CD8-positive, alpha-beta memory T cell (primary cell): ENCODE measurements around the gene WDR33. TPM values are rescaled to one million over a fixed set of nuclear protein-coding genes. Genes with fewer than 3 reads are reported as not detected.
A peak's percentile ranks its signal among the peaks of the same experiment; 100 is the strongest.

Experiments used
- CTCF ChIA-PET: fragments of 350-600 bp; sonication (Branson Sonifier 250); formaldehyde crosslinking; loops from one replicate; lab custom pipeline; 2021; ENCODE audit warnings: antibody characterized with exemption; lab: Charles Lee
- POLR2A ChIA-PET: fragments of 350-600 bp; sonication (Branson Sonifier 250); formaldehyde crosslinking; loops from one replicate; lab custom pipeline; 2021; ENCODE audit warnings: antibody characterized with exemption; lab: Charles Lee
- DNase-seq, 5 donors: peaks; one replicate each; pipeline versions ENCODE4 v3.0.0 to v3.0.0-alpha.2; 2020 to 2022; ENCODE audit warnings: mixed read lengths in 1 of 5
- H3K27ac ChIP-seq: one replicate; pipeline ENCODE4 v1.7.0; 2013; ENCODE audit warnings: low read depth, mild to moderate bottlenecking, low read length, moderate library complexity
- H3K27me3 ChIP-seq: 2 replicates; pipeline ENCODE4 v1.7.0; 2013; ENCODE audit warnings: low read length, mild to moderate bottlenecking; ENCODE audit not compliant: insufficient read depth, poor library complexity, severe bottlenecking
- H3K36me3 ChIP-seq: 2 replicates; pipeline ENCODE4 v1.7.0; 2013; ENCODE audit warnings: mild to moderate bottlenecking, low read length, moderate library complexity; ENCODE audit not compliant: insufficient read depth
- H3K4me1 ChIP-seq: 2 replicates; pipeline ENCODE4 v1.7.0; 2013; ENCODE audit warnings: mild to moderate bottlenecking, low read length, moderate library complexity; ENCODE audit not compliant: insufficient read depth
- H3K4me3 ChIP-seq: 2 replicates; pipeline ENCODE4 v1.7.0; 2013; ENCODE audit warnings: mild to moderate bottlenecking, low read length
- H3K9me3 ChIP-seq: 2 replicates; pipeline ENCODE4 v1.7.0; 2013; ENCODE audit warnings: mild to moderate bottlenecking, low read length
- H3K27ac Mint-ChIP-seq, 8 donors: one replicate each; pipeline ENCODE4 v1.8.0; 2020 to 2021; ENCODE audit warnings: mixed read lengths in 8 of 8, mild to moderate bottlenecking in 6 of 8, inconsistent platforms in 3 of 8, moderate library complexity in 3 of 8
- H3K27me3 Mint-ChIP-seq, 2 donors: one replicate each; pipeline ENCODE4 v1.8.0; 2020 to 2021; ENCODE audit warnings: mixed read lengths in 2 of 2, mild to moderate bottlenecking in 1 of 2, moderate library complexity in 1 of 2
- H3K36me3 Mint-ChIP-seq, 3 donors: one replicate each; pipeline ENCODE4 v1.8.0; 2020 to 2021; ENCODE audit warnings: mixed read lengths in 3 of 3, inconsistent platforms in 1 of 3, mild to moderate bottlenecking in 1 of 3
- H3K4me1 Mint-ChIP-seq, 3 donors: one replicate each; pipeline ENCODE4 v1.8.0; 2020 to 2021; ENCODE audit warnings: mixed read lengths in 3 of 3, inconsistent platforms in 1 of 3, mild to moderate bottlenecking in 1 of 3
- H3K4me3 Mint-ChIP-seq, 7 donors: one replicate each; pipeline ENCODE4 v1.8.0; 2020 to 2021; ENCODE audit warnings: mixed read lengths in 7 of 7, mild to moderate bottlenecking in 6 of 7, moderate library complexity in 4 of 7, inconsistent platforms in 2 of 7
- H3K9me3 Mint-ChIP-seq, 5 donors: one replicate each; pipeline ENCODE4 v1.8.0; 2020 to 2022; ENCODE audit warnings: mixed read lengths in 5 of 5, mild to moderate bottlenecking in 3 of 5, moderate library complexity in 2 of 5, inconsistent platforms in 1 of 5
- polyA plus RNA-seq: library from polyadenylated mRNA; unstranded; fragments of 300-500 nt; fragmentation: Illumina TruSeq; gene quantifications from one replicate; pipeline ENCODE4 v1.2.3, GENCODE V29; 2021
- total RNA-seq, 2 experiments: library from RNA; stranded (reverse); gene quantifications; one replicate each; pipeline ENCODE4 v1.2.3, GENCODE V29; 2021

Gene WDR33
- total and polyA plus RNA-seq, 3 experiments from 2014 or later = 51.6 to 88.1 (median 84.8) TPM

DNA sequence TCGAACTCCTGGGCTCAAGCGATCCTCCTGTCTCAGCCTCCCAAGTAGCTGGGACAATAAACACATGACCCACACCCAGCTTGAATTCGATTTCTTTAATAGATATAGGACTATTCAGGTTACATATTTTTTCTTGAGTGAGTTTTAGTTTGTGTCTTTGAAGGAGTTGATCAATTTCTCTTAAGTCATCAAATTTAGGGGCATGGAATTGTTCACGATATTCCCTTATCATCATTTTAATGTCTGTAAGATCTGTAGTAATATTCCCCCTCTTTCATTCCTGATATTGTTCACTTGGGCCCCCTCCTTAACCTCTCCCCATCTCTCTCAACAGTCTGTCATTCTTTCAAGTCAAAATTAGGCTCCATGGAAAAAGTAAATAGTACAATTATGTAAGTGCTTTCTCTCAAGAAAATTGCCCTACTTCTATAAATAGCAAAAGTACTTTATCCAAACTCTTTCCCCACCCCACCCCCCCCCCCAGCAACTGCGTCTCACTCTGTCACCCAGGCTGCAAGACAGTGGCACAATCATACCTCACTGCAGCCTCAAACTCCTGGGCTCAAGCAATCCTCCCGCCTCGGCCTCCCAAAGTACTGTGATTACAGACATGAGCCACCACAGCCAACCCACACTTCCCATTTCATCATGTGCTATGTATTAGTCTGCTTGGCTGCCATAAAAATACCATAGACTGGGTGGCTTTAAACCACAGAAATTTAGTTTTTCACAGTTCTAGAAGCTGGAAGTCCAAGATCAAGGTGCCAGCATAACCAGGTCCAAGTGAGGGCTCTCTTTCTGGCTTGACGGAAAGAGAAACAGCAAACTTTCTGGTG lies 20.1 kb downstream of the WDR33 start:
- Mint-ChIP-seq H3K4me3 (peak overlapping the region in 1 of 7 donors; percentile 14), H3K9me3 (no peaks in the 10 kb centered on the region), H3K4me1 (peaks cover 37 to 51% (median 38%) of the 10 kb centered on the region in 3 donors), H3K36me3 (peaks cover 0 to 24% (median 2%) of the 10 kb centered on the region in 3 donors), H3K27ac (peak overlapping the region in 4 of 8 donors; percentile 4 to 68 (median 32)), H3K27me3 (no peaks in the 10 kb centered on the region)
- H3K4me1 ChIP-seq = peaks cover 10% of the 10 kb centered on the region
- no peak overlapping the region for H3K4me3 ChIP-seq
- no peak for DNase-seq
- POLR2A ChIA-PET = no interaction called here
- no peaks in the 10 kb centered on the region for H3K9me3 ChIP-seq
- CTCF ChIA-PET = no interaction called here
- H3K36me3 ChIP-seq = no peaks in the 10 kb centered on the region
- H3K27me3 ChIP-seq = no peaks in the 10 kb centered on the region
- no peak overlapping the region for H3K27ac ChIP-seq

DNA sequence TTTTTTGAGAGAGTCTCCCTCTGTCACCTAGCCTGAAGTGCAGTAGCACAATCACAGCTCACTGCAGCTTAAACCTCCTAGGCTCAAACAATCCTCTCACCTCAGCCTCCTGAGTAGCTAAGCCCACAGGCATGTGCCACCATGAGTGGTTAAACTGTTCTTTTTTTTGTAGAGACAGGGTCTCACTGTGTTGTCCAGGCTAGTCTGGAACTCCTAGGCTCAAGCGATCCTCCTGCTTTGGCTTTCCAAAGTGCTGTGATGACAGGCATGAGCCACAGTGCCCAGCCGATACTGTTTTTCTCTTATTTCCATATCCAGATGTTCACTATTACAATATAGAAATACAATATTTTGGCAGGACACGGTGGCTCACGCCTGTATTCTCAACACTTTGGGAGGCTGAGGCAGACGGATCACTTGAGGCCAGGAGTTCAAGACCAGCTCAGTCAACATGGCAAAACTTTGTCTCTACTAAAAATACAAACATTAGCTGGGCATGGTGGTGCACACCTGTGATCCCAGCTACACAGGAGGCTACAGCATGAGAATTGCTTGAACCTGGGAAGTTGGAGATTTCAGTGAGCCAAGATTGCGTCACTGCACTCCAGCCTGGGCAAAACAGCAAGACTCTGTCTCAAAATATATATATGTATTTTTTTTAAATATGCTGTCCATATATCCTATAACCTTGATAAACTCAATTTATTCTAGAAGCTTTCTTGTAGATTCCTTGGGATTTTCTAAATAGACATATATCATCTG lies 24.7 kb downstream of the WDR33 start:
- no peaks in the 10 kb centered on the region for H3K27me3 ChIP-seq
- peaks cover 31 to 47% (median 43%) of the 10 kb centered on the region in 3 donors for H3K4me1 Mint-ChIP-seq
- H3K4me3 ChIP-seq = no peak overlapping the region
- H3K9me3 Mint-ChIP-seq = no peaks in the 10 kb centered on the region
- H3K36me3 ChIP-seq = no peaks in the 10 kb centered on the region
- no peak overlapping the region for H3K4me3 Mint-ChIP-seq
- no peaks in the 10 kb centered on the region for H3K27me3 Mint-ChIP-seq
- H3K27ac ChIP-seq = no peak overlapping the region
- H3K9me3 ChIP-seq = no peaks in the 10 kb centered on the region
- POLR2A ChIA-PET = no interaction called here
- DNase-seq = no peak
- CTCF ChIA-PET = no interaction called here
- H3K4me1 ChIP-seq = peaks cover 4% of the 10 kb centered on the region
- H3K36me3 Mint-ChIP-seq = peaks cover 0 to 29% (median 0%) of the 10 kb centered on the region in 3 donors
- H3K27ac Mint-ChIP-seq = peak overlapping the region in 2 of 8 donors; percentile 17 to 21

DNA sequence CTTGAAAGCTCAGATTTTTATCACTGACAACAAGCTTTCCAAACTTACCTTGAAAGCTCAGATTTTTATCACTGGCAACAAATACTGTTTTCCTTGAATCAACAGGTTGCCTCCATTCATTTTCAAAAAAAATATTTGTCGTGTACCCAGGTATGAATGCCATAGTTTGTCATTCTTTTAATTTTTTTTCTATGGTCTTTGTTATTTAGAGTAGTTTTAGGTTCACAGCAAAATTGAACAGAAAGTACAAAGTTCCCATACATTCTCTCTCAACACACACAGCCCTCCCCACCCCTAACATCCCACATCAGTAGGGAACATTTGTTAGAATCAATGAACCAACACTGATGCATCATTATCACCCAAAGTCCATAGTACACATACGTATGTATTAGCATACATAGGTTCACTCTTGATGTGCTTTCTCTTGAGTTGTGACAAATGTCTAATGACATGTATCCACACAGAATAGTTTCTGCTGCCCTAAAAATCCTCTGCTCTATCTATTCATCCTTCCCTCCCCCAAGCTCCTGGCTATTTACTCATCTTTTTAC lies 25.9 kb downstream of the WDR33 start:
- Histone ChIP-seq H3K4me1 (peaks cover 4% of the 10 kb centered on the region), H3K9me3 (no peaks in the 10 kb centered on the region), H3K4me3 (no peak overlapping the region), H3K36me3 (no peaks in the 10 kb centered on the region), H3K27me3 (no peaks in the 10 kb centered on the region), H3K27ac (no peak overlapping the region)
- H3K27ac Mint-ChIP-seq = peak overlapping the region in 5 of 8 donors; percentile 2 to 69 (median 42)
- H3K4me3 Mint-ChIP-seq = no peak overlapping the region
- H3K9me3 Mint-ChIP-seq = no peaks in the 10 kb centered on the region
- H3K36me3 Mint-ChIP-seq = peaks cover 0 to 25% (median 3%) of the 10 kb centered on the region in 3 donors
- peaks cover 29 to 50% (median 43%) of the 10 kb centered on the region in 3 donors for H3K4me1 Mint-ChIP-seq
- no peak for DNase-seq
- ChIA-PET CTCF (no interaction called here), POLR2A (no interaction called here)
- H3K27me3 Mint-ChIP-seq = no peaks in the 10 kb centered on the region

GRCh38 chr2:127783101-127783500 lies 27.9 kb downstream of the WDR33 start:
- H3K4me1 ChIP-seq = peaks cover 8% of the 10 kb centered on the region
- Mint-ChIP-seq H3K4me1 (peaks cover 39 to 65% (median 58%) of the 10 kb centered on the region in 3 donors), H3K36me3 (peaks cover 0 to 30% (median 11%) of the 10 kb centered on the region in 3 donors), H3K9me3 (no peaks in the 10 kb centered on the region), H3K4me3 (no peak overlapping the region), H3K27me3 (no peaks in the 10 kb centered on the region), H3K27ac (no peak overlapping the region)
- H3K27ac ChIP-seq = no peak overlapping the region
- no peak overlapping the region for H3K4me3 ChIP-seq
- H3K27me3 ChIP-seq = no peaks in the 10 kb centered on the region
- H3K36me3 ChIP-seq = no peaks in the 10 kb centered on the region
- ChIA-PET POLR2A (interaction anchor here (0.6 kb wide), 1 partner anchor 57 kb away, joined by 4 read pairs; no protein-coding TSS in a partner anchor), CTCF (no interaction called here)
- H3K9me3 ChIP-seq = no peaks in the 10 kb centered on the region
- no peak for DNase-seq

- Mint-ChIP-seq H3K9me3 (no peaks in the 10 kb centered on the region), H3K4me1 (peaks cover 44 to 74% (median 63%) of the 10 kb centered on the region in 3 donors), H3K27me3 (no peaks in the 10 kb centered on the region), H3K36me3 (peaks cover 0 to 32% (median 11%) of the 10 kb centered on the region in 3 donors), H3K4me3 (peak overlapping the region in 2 of 7 donors; percentile 10 to 38), H3K27ac (peak overlapping the region in 6 of 8 donors; percentile 22 to 82 (median 66))
- Histone ChIP-seq H3K27ac (no peak overlapping the region), H3K4me1 (peaks cover 12% of the 10 kb centered on the region), H3K9me3 (no peaks in the 10 kb centered on the region), H3K27me3 (no peaks in the 10 kb centered on the region), H3K4me3 (no peak overlapping the region), H3K36me3 (no peaks in the 10 kb centered on the region)
- ChIA-PET CTCF (interaction anchor here (1.4 kb wide), 1 partner anchor 20 kb away, joined by 3 read pairs; no protein-coding TSS in a partner anchor), POLR2A (no interaction called here)
- DNase-seq = no peak
Measured at GRCh38 chr2:127778850-127779249, 32.1 kb downstream of the WDR33 start.

DNA sequence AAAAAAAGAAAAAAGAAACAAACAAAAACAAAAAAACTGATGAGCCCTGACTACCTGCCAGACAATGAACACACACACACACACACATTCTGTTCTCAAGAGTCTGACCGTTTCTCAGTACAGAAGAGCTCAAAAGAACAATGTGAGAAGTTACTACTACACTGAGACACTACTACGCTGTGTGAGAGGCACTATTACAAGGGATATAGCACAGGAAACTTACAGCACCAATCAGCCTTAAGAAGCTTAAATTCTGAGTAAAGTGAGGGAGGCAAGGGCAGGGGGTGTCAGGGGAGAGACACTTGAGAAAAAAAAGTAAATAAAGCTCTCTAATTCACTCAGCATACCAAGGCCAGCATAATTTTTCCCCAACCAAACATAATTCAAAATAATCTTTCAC lies 32.5 kb downstream of the WDR33 start:
- H3K4me3 Mint-ChIP-seq = peak overlapping the region in 1 of 7 donors; percentile 10
- no peaks in the 10 kb centered on the region for H3K27me3 ChIP-seq
- H3K9me3 Mint-ChIP-seq = no peaks in the 10 kb centered on the region
- no peak overlapping the region for H3K4me3 ChIP-seq
- H3K27me3 Mint-ChIP-seq = no peaks in the 10 kb centered on the region
- peaks cover 0 to 32% (median 11%) of the 10 kb centered on the region in 3 donors for H3K36me3 Mint-ChIP-seq
- no peaks in the 10 kb centered on the region for H3K9me3 ChIP-seq
- H3K27ac Mint-ChIP-seq = peak overlapping the region; percentile 22 to 85 (median 66)
- H3K4me1 ChIP-seq = peaks cover 12% of the 10 kb centered on the region
- H3K27ac ChIP-seq = no peak overlapping the region
- POLR2A ChIA-PET = no interaction called here
- CTCF ChIA-PET = interaction anchor here (1.4 kb wide), 1 partner anchor 20 kb away, joined by 3 read pairs; no protein-coding TSS in a partner anchor
- DNase-seq = no peak
- no peaks in the 10 kb centered on the region for H3K36me3 ChIP-seq
- H3K4me1 Mint-ChIP-seq = peaks cover 44 to 76% (median 65%) of the 10 kb centered on the region in 3 donors

DNA sequence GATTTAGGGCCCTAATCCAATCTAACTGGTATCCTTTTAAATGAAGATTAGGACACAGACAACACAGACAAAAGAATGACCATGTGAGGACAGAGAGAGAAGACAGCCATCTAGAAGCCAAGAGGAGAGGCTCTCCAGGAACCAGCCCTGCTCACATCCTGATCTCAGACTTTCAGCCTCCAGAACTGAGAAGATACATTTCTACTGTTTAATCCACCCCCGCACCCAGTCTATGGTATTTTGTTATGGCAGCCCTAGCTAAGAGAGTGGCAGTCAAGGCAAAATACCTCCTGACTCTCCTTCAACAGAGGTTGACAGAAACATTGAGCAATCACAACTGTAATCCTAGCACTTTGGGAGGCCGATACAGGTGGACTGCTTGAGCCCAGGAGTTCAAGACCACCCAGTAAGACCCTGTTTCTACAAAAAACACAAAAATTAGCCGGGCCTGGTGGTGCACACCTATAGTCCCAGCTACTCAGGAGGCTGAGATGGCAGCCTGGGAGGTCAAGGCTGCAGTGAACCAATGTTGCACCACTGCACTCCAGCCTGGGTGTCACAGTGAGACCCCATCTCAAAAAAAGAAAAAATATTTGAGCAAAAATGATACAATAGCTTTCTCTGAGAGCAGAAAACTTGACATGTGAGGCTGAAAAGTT lies 34.7 kb downstream of the WDR33 start:
- no peak for DNase-seq
- H3K36me3 Mint-ChIP-seq = peaks cover 0 to 30% (median 11%) of the 10 kb centered on the region in 3 donors
- no peak overlapping the region for H3K27ac ChIP-seq
- H3K4me3 ChIP-seq = no peak overlapping the region
- H3K4me3 Mint-ChIP-seq = peak overlapping the region in 5 of 7 donors; percentile 3 to 81 (median 39)
- H3K9me3 Mint-ChIP-seq = no peaks in the 10 kb centered on the region
- peak overlapping the region in 7 of 8 donors; percentile 22 to 90 (median 75) for H3K27ac Mint-ChIP-seq
- H3K4me1 ChIP-seq = peaks cover 12% of the 10 kb centered on the region
- no peaks in the 10 kb centered on the region for H3K9me3 ChIP-seq
- no peaks in the 10 kb centered on the region for H3K36me3 ChIP-seq
- CTCF ChIA-PET = no interaction called here
- H3K27me3 ChIP-seq = no peaks in the 10 kb centered on the region
- no peaks in the 10 kb centered on the region for H3K27me3 Mint-ChIP-seq
- POLR2A ChIA-PET = no interaction called here
- H3K4me1 Mint-ChIP-seq = peaks cover 44 to 73% (median 63%) of the 10 kb centered on the region in 3 donors
